ENCODE measurements around the gene HPX.
"Not testable (repeated sequence)": the region's sequence is repeated elsewhere in the genome, so short reads cannot be mapped to it uniquely, and the experiment has no call there.

The HPX gene

DNA sequence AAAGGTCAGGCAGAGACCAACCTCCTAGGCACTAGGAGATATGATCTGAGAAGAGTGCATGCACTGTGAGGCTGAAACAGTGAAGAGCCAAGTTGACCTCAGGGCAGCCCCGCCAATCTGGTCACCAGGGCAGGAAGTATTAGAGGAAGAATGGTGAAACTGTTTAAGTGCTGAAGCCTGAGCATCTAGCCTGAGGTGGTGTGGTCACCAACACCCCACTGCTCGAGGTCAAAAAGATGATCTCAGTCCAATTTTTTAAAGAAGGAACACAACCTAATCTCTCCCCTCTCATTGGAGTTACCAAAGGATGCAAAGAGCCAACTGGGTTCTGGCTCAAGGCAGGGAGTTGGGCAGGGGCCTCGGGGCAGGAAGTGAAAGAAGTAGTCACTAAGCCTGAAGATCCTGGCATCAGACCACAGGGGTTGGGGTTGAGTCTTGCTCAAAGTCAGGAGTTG is 25.9 kb downstream of the HPX start:
- DNase-seq = no peak

DNA sequence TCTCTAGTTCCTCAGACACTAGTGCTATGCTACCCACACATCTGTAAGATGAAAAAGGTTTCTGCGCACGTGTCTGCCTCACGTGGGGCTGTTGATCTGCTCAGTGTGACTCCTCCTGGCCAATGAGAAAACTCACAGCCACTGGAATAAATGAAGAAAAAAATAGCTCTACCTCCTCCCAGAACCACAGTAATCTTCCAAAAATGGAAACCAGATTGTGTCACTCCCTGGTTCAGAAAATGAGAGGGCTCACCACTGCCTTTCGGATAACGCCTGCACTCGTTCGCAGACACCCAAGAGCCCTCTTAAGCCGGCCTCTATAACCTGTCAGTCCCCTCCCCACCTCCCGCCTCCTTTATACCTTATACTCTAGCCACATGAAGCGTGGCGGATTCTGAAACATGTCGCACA is 27.0 kb downstream of the HPX start:
- peak in 1 of 3 experiments; percentile 57 for DNase-seq

DNA sequence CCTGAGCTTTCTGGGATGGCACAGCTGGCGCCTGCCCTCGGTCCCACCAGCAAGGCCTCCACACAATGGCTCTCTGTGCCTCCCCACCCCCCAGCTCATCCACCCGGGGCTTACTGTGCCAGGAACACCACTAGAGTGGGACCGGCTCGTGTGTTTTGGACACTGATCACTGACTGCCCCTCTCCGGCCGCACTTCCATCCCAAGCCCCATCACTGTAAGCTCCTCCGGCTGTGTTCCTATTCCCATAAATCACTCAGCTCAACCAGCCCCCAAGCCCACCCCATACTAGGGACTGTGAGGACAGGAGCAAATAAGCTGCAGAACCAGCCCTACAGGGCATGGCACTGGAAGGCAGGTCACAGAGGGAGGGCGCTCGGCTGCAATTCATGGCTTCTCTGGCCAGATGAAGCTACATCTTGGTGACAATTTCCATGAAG is 29.2 kb downstream of the HPX start:
- no peak for DNase-seq

GRCh38 chr11:6410695-6411430 is 29.9 kb downstream of the HPX start:
- DNase-seq = no peak

GRCh38 chr11:6406370-6406769 is 34.4 kb downstream of the HPX start:
- no peak for DNase-seq

DNA sequence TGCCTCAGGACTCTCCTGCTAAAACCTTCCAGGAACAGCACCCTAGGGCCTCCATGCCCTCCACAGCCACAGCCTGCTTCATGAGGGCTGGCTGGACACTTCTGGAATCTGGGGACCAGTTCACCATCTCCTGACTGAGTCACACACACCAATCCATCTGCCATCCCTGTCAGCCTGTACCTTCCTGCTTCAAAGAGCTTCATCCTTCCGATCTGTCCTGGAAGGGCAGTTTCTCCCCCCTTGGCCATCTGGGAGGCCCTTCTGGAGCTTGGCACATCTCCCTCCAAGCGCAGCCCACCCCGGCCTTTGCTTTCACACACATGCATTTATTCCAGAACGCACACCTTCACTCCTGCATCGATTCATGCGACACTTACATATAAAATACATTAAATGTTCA is 34.9 kb downstream of the HPX start:
- no peak for DNase-seq

DNA sequence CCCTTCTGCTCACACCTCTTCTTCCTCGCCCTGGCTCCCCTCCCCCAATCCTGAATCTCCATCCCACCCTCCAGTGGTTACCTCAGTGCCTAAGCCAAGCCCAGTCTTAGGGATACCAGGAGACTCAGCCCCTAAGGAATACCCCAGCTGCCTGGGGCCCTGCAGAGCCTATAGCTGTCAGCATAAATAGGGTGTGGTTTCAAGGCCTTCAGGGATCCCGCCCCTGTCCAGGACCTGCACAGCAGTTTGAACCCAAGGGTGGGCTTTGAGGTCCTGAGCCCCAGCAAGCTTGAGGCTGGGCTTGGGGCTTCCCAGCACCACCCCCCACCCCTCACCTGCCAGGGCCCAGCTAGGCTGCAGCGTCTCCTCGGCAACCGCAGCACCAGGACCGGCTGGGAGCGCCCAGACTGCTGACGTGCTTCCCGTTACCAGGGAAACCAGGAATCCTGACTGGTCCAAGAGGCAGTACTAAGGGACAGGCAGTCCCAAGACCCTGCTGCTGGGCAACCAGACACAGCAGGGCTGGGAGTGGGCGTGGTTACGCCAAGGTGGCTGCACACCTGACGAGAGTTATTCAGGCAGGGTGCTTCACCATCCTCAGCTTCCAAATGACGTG is 35.6 kb downstream of the HPX start:
- peak; percentile 83 to 95 (median 85) for DNase-seq

- DNase-seq = peak in 2 of 3 experiments; percentile 49 to 66
Measured at GRCh38 chr11:6404342-6405051, 36.3 kb downstream of the HPX start.

DNA sequence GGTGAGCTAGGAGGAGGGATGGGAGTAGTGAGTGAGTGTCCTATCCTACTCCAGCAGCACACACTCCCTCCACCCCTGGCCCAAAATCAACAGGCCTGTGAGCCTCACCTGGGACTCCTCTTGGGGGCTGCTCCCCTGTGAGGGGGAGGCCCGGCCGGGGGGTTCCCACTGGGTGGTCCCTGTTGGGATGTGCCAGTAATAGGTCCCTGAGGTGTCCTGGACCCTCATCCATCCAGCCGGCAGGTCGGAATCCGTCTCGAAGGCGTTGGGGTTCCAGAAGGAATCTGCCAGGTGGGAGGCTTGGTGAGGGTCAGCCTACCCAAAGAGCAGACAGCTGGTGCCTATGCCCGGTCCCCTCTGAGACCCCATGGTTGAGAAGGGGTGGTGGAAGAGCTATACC is 37.2 kb downstream of the HPX start:
- no peak for DNase-seq

GRCh38 chr11:6402561-6402981 is 38.2 kb downstream of the HPX start:
- no peak for DNase-seq

- DNase-seq = no peak
Measured at GRCh38 chr11:6402061-6402470, 38.7 kb downstream of the HPX start.

GRCh38 chr11:6401464-6401863 is 39.3 kb downstream of the HPX start:
- no peak for DNase-seq

- DNase-seq = no peak
Measured at GRCh38 chr11:6400431-6401345, 40.1 kb downstream of the HPX start.

GRCh38 chr11:6397636-6398035 is 43.2 kb downstream of the HPX start:
- DNase-seq = no peak

DNA sequence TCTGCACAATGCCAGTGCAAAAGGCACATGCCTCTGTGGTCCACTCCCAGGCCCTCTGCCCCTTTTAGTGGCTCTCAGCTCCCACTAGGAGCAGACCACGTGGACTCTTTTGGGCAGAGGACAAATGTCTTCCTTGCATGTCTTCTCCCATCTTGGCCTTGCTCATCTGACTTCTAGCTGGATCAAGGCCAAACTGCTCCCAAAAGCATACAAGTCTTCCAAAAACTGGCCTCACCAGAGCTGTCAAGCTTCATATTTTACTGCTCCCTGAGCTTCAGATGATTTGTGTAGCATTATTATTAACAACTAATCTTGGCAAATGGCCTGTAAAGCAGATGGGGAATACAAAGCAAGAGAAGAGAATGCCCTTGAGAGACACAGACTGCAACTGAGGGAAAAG is 43.6 kb downstream of the HPX start:
- no peak for DNase-seq

DNA sequence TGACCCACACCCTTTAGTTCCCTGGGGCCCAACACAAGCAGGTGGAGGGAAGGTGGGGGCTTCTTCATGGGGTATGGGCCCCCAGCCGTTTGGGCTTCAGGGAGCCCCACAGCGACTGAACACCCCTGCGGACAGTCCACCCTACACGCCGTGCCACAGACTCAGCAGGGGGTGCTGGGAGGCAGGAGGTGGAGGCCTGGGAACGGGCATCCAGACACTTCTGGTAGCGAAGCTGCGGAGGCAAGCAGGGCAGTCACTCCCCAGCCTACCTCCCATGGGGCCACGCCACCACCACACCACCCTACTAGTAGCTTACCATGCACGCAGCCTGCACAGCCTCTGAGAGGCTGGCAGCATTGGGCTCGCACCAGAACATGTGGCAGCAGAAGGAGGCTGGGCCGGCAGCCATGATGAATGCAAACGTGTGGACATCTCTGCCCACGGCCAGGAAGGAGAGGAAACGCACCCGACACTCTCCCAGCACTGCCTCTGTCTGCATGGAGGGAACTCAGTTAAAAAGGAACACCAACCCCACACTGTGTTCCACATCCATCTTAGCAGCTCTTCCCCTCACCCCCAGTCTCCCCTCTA is 45.2 kb downstream of the HPX start:
- no peak for DNase-seq

DNA sequence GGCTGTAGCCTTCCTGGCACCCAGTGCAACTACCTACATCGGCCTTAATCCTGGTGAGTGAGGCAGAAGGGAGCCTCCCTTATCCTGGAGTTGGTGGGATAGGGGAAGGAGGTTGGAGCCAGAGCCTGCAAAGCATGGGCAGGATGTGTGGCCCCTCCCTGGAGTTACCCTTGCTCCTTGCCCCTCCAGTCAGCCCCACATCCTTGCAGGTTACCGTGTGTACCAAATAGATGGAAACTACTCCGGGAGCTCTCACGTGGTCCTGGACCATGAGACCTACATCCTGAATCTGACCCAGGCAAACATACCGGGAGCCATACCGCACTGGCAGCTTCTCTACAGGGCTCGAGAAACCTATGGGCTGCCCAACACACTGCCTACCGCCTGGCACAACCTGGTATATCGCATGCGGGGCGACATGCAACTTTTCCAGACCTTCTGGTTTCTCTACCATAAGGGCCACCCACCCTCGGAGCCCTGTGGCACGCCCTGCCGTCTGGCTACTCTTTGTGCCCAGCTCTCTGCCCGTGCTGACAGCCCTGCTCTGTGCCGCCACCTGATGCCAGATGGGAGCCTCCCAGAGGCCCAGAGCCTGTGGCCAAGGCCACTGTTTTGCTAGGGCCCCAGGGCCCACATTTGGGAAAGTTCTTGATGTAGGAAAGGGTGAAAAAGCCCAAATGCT is 46.7 kb downstream of the HPX start:
- DNase-seq = no peak

GRCh38 chr11:6392251-6392650 is 48.5 kb downstream of the HPX start:
- DNase-seq = not testable (repeated sequence)

- no peak for DNase-seq
Measured at GRCh38 chr11:6391537-6392134, 49.2 kb downstream of the HPX start.

DNA sequence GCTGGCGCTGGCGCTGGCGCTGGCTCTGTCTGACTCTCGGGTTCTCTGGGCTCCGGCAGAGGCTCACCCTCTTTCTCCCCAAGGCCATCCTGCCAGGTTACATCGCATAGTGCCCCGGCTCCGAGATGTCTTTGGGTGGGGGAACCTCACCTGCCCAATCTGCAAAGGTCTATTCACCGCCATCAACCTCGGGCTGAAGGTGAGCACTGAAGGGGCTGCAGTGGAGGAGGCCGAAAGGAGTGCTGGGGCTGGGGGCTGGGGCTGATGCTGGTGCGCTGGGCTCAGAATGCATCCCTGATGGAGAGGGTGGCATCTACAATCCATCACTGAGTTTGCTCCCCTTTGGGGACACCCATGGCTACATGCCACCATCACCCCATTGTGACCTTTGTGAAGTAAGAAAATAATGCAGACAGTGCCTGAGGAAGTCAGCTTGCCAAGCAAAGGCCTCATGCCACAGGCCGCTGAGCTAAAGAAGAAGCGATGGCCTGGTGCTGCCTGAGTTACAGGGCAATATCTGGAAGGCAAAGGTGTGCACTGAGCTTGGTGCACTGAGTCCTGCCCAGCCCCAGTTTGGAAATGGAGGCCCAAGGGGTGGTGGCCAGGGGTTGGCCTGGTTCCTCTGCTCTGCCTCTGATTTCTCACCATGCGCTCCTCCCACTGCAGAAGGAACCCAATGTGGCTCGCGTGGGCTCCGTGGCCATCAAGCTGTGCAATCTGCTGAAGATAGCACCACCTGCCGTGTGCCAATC is 49.9 kb downstream of the HPX start:
- DNase-seq = no peak
